ENCODE data around the gene PRDM5.

DNA sequence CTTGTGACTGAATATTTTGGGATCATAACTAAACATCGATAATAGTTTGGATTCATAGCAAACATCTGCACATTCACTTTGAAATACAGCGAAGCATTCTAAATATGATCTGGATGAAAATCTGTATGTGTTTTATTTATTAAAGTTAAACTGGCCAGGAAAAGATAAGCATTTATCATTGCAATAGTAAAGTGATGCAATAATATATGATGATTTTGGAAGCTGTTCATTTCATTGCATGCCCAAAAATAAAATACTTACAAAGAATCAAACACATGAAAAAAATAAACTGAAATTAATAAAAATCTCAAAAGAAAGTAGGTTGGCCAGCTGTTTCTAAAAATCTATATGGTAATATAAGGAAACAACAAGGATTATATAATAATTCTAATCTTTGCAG lies 1.9 kb downstream of the PRDM5 start:
- TF ChIP-seq, protein P1, sequence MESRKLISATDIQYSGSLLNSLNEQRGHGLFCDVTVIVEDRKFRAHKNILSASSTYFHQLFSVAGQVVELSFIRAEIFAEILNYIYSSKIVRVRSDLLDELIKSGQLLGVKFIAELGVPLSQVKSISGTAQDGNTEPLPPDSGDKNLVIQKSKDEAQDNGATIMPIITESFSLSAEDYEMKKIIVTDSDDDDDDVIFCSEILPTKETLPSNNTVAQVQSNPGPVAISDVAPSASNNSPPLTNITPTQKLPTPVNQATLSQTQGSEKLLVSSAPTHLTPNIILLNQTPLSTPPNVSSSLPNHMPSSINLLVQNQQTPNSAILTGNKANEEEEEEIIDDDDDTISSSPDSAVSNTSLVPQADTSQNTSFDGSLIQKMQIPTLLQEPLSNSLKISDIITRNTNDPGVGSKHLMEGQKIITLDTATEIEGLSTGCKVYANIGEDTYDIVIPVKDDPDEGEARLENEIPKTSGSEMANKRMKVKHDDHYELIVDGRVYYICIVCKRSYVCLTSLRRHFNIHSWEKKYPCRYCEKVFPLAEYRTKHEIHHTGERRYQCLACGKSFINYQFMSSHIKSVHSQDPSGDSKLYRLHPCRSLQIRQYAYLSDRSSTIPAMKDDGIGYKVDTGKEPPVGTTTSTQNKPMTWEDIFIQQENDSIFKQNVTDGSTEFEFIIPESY (IDR thresholded peaks at IDR 0.05) = no peak
- TF ChIP-seq, protein P2, sequence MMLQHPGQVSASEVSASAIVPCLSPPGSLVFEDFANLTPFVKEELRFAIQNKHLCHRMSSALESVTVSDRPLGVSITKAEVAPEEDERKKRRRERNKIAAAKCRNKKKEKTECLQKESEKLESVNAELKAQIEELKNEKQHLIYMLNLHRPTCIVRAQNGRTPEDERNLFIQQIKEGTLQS (IDR thresholded peaks at IDR 0.05; ENCODE audit: borderline replicate concordance, extremely low read depth, low read depth, low read length) = no peak
- TF ChIP-seq, protein P3, sequence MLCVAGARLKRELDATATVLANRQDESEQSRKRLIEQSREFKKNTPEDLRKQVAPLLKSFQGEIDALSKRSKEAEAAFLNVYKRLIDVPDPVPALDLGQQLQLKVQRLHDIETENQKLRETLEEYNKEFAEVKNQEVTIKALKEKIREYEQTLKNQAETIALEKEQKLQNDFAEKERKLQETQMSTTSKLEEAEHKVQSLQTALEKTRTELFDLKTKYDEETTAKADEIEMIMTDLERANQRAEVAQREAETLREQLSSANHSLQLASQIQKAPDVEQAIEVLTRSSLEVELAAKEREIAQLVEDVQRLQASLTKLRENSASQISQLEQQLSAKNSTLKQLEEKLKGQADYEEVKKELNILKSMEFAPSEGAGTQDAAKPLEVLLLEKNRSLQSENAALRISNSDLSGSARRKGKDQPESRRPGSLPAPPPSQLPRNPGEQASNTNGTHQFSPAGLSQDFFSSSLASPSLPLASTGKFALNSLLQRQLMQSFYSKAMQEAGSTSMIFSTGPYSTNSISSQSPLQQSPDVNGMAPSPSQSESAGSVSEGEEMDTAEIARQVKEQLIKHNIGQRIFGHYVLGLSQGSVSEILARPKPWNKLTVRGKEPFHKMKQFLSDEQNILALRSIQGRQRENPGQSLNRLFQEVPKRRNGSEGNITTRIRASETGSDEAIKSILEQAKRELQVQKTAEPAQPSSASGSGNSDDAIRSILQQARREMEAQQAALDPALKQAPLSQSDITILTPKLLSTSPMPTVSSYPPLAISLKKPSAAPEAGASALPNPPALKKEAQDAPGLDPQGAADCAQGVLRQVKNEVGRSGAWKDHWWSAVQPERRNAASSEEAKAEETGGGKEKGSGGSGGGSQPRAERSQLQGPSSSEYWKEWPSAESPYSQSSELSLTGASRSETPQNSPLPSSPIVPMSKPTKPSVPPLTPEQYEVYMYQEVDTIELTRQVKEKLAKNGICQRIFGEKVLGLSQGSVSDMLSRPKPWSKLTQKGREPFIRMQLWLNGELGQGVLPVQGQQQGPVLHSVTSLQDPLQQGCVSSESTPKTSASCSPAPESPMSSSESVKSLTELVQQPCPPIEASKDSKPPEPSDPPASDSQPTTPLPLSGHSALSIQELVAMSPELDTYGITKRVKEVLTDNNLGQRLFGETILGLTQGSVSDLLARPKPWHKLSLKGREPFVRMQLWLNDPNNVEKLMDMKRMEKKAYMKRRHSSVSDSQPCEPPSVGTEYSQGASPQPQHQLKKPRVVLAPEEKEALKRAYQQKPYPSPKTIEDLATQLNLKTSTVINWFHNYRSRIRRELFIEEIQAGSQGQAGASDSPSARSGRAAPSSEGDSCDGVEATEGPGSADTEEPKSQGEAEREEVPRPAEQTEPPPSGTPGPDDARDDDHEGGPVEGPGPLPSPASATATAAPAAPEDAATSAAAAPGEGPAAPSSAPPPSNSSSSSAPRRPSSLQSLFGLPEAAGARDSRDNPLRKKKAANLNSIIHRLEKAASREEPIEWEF (IDR thresholded peaks at IDR 0.05; ENCODE audit: insufficient replicate concordance, low read depth, low read length) = no peak
- TF ChIP-seq EZH2 (IDR thresholded peaks at IDR 0.05; ENCODE audit: borderline replicate concordance, control insufficient read depth, low read depth, low read length) (no peak), ESRRA (IDR thresholded peaks at IDR 0.05; ENCODE audit: low read length) (no peak), MYB (IDR thresholded peaks at IDR 0.05; ENCODE audit: borderline replicate concordance, low read depth, low read length) (no peak)
- TF ChIP-seq, protein P4, sequence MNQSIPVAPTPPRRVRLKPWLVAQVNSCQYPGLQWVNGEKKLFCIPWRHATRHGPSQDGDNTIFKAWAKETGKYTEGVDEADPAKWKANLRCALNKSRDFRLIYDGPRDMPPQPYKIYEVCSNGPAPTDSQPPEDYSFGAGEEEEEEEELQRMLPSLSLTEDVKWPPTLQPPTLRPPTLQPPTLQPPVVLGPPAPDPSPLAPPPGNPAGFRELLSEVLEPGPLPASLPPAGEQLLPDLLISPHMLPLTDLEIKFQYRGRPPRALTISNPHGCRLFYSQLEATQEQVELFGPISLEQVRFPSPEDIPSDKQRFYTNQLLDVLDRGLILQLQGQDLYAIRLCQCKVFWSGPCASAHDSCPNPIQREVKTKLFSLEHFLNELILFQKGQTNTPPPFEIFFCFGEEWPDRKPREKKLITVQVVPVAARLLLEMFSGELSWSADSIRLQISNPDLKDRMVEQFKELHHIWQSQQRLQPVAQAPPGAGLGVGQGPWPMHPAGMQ (IDR thresholded peaks at IDR 0.05; ENCODE audit: borderline replicate concordance) = no peak
